ENCODE results near the gene UBE2L5. TPM values are rescaled to one million over a fixed set of nuclear protein-coding genes. Genes with fewer than 3 reads are reported as not detected.
"Not testable (repeated sequence)": the region's sequence is repeated elsewhere in the genome, so short reads cannot be mapped to it uniquely, and the experiment has no call there.

Gene UBE2L5
- total and polyA plus RNA-seq, 3 donors from 2014 or later: 33.4 to 108 (median 36.4) TPM

DNA sequence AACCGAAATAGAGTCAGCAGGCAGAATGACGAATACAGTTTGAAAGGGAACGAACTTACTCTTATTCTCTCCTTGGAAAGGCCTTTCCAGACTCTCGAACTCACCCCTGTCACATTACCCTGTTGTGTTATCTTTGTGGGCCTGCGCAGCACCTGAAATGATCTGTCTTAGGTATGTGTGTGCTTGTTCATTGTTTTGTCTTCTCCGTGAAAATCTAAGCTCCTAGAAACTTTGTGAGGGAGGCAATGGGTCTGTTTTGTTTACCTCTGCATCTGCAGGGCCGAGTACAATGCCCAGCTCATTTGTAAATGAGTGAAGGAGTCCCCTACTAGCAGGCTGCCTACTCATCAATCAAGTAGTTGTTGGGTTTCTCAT, 23.8 kb downstream of the UBE2L5 start:
- H3K27me3 ChIP-seq: no peaks in the 10 kb centered on the region
- DNase-seq: no peak
- H3K27ac ChIP-seq: peak overlapping the region in 1 of 2 donors; percentile 68
- H3K36me3 ChIP-seq (ENCODE audit: low read depth, missing control alignments): no peaks in the 10 kb centered on the region
- WGBS, 2 donors: 24 to 29% methylated on average over 7 of the region's 7 CpGs
- no peaks in the 10 kb centered on the region for H3K9me3 ChIP-seq
- TF ChIP-seq, protein P1, sequence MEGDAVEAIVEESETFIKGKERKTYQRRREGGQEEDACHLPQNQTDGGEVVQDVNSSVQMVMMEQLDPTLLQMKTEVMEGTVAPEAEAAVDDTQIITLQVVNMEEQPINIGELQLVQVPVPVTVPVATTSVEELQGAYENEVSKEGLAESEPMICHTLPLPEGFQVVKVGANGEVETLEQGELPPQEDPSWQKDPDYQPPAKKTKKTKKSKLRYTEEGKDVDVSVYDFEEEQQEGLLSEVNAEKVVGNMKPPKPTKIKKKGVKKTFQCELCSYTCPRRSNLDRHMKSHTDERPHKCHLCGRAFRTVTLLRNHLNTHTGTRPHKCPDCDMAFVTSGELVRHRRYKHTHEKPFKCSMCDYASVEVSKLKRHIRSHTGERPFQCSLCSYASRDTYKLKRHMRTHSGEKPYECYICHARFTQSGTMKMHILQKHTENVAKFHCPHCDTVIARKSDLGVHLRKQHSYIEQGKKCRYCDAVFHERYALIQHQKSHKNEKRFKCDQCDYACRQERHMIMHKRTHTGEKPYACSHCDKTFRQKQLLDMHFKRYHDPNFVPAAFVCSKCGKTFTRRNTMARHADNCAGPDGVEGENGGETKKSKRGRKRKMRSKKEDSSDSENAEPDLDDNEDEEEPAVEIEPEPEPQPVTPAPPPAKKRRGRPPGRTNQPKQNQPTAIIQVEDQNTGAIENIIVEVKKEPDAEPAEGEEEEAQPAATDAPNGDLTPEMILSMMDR (IDR thresholded peaks at IDR 0.05): no peak
- no peak for TF ChIP-seq POLR2A (IDR thresholded peaks at IDR 0.05)
- intact Hi-C loops (cut with DNase I; ENCODE audit: low total_unique reads): no loop called here
- no peaks in the 10 kb centered on the region for H3K4me1 ChIP-seq
- H3K4me3 ChIP-seq: peak overlapping the region; percentile 44 to 48

DNA sequence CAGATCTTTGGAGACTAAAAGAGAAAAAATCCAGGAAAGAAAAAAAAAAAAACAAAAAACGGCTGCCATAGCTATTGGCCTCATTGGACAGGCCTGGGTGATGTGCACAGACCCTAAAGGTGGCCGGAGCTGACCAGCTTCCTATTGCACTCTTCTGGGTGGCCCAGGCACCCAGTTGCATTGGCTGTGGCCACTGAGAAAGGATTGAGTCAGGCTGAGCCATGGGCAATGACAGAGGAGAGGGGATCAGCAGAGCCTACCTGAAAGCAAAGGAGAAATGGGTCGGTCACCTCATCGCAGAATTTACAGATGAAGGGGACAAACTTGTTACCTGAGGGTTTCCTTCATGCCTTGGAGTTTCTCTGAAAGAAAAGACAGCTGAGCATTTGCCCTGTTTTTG, 26.1 kb downstream of the UBE2L5 start:
- no peaks in the 10 kb centered on the region for H3K4me1 ChIP-seq
- H3K36me3 ChIP-seq (ENCODE audit: low read depth, missing control alignments): no peaks in the 10 kb centered on the region
- H3K27ac ChIP-seq: no peak overlapping the region
- no peak overlapping the region for H3K4me3 ChIP-seq
- TF ChIP-seq, protein P1 (IDR thresholded peaks at IDR 0.05): no peak
- no peak for TF ChIP-seq POLR2A (IDR thresholded peaks at IDR 0.05)
- WGBS, 2 donors: 93 to 95% methylated on average over 4 of the region's 4 CpGs
- intact Hi-C loops (cut with DNase I; ENCODE audit: low total_unique reads): no loop called here
- no peaks in the 10 kb centered on the region for H3K27me3 ChIP-seq
- no peak for DNase-seq
- H3K9me3 ChIP-seq: no peaks in the 10 kb centered on the region

DNA sequence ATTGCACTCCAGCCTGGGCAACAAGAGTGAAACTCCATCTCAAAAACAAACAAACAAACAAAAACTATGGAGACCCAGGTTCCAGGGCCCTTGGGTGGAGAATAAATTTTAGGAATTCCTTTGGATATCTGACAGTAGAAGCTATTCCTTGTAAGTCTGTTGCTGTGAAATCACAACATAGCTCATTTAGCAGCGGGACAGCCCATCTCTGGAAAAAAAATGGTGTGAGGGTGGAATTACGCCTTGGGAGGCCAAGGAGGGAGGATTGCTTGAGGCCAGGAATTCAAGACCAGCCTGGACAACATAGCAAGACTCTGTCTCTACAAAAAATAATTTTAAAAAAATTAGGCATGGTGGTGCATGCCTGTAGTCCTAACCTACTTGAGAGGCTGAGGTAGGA, 27.8 kb downstream of the UBE2L5 start:
- H3K4me3 ChIP-seq: no peak overlapping the region
- intact Hi-C loops (cut with DNase I; ENCODE audit: low total_unique reads): no loop called here

GRCh38 chr13:30451476-30451875, 29.2 kb downstream of the UBE2L5 start:
- WGBS, 2 donors: 93 to 94% methylated on average over 12 of the region's 12 CpGs
- H3K9me3 ChIP-seq; DNase-seq; H3K4me1 ChIP-seq; intact Hi-C loops (cut with DNase I; ENCODE audit: low total_unique reads); H3K4me3 ChIP-seq; H3K27me3 ChIP-seq; H3K27ac ChIP-seq; H3K36me3 ChIP-seq (ENCODE audit: low read depth, missing control alignments): not testable (repeated sequence)

More for the DNA sequence above, 27.8 kb downstream of the UBE2L5 start:
- Histone ChIP-seq H3K9me3 (no peaks in the 10 kb centered on the region), H3K27ac (no peak overlapping the region), H3K4me1 (no peaks in the 10 kb centered on the region), H3K36me3 (ENCODE audit: low read depth, missing control alignments) (no peaks in the 10 kb centered on the region), H3K27me3 (no peaks in the 10 kb centered on the region)
- WGBS, 2 donors: 93 to 100% methylated on average over 2 of the region's 2 CpGs
- TF ChIP-seq, protein P1 (IDR thresholded peaks at IDR 0.05): no peak
- TF ChIP-seq POLR2A (IDR thresholded peaks at IDR 0.05): no peak
- no peak for DNase-seq

- no peaks in the 10 kb centered on the region for H3K9me3 ChIP-seq
- 87 to 90% methylated on average over 4 of the region's 4 CpGs for WGBS, 2 donors
- no peak for DNase-seq
- no peaks in the 10 kb centered on the region for H3K36me3 ChIP-seq (ENCODE audit: low read depth, missing control alignments)
- H3K27ac ChIP-seq: no peak overlapping the region
- no peak overlapping the region for H3K4me3 ChIP-seq
- H3K27me3 ChIP-seq: no peaks in the 10 kb centered on the region
- H3K4me1 ChIP-seq: peaks cover 4% of the 10 kb centered on the region
- TF ChIP-seq POLR2A (IDR thresholded peaks at IDR 0.05): no peak
- TF ChIP-seq, protein P1 (IDR thresholded peaks at IDR 0.05): no peak
- intact Hi-C loops (cut with DNase I; ENCODE audit: low total_unique reads): no loop called here
Measured at GRCh38 chr13:30453727-30454126, 31.4 kb downstream of the UBE2L5 start.

All from testis (tissue), 3 donors.